ENCODE results near the gene JPH3. TPM values are rescaled to one million over a fixed set of nuclear protein-coding genes. Genes with fewer than 3 reads are reported as not detected.
"Not testable (repeated sequence)": the region's sequence is repeated elsewhere in the genome, so short reads cannot be mapped to it uniquely, and the experiment has no call there.

JPH3 gene
- polyA plus RNA-seq, 4 donors: 0.55 to 1.1 (median 0.66) TPM

DNA sequence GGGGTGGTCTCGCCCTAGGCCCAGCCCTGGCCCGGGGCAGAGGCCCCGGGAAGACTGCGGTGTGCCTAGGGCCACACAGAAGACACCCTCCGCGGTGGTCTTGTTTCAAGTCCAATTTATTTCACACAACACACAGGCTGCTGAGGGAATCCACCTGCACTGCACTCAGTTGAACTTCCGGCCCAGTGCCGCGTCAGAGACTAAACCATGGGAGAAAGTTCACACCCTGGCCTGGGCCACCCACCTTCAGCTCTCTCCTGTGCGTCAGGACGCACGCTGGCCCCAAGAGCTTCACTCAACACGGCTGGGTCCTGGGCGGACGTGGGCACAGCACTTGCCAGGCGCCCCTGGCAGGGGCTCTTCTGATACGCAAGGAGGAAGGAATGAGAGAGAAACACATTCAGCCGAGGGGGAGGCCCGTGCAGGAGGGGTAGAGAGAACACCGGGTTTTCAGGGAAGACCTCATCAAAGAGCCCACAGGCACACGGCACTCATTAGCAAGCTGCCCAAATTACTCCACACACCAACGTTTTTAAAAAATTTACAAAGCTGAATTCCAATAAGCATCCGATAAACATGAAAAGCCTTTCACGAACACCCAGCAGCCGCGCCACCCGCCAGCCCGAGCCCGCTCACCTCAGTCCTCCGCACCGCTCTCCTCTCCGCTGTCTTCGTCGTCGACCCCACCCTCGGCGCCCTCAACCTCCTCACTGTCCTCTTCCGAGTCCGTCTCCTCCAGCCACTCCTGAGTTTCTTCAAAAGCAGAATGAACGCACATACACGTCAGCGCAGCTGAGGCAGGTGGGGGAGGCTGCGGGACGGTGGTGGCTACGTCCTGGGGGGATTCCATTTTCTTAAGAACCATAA is 105.6 kb downstream of the JPH3 start:
- no peak for DNase-seq (ENCODE audit: low read depth in 4 of 4, low spot score in 3 of 4)

DNA sequence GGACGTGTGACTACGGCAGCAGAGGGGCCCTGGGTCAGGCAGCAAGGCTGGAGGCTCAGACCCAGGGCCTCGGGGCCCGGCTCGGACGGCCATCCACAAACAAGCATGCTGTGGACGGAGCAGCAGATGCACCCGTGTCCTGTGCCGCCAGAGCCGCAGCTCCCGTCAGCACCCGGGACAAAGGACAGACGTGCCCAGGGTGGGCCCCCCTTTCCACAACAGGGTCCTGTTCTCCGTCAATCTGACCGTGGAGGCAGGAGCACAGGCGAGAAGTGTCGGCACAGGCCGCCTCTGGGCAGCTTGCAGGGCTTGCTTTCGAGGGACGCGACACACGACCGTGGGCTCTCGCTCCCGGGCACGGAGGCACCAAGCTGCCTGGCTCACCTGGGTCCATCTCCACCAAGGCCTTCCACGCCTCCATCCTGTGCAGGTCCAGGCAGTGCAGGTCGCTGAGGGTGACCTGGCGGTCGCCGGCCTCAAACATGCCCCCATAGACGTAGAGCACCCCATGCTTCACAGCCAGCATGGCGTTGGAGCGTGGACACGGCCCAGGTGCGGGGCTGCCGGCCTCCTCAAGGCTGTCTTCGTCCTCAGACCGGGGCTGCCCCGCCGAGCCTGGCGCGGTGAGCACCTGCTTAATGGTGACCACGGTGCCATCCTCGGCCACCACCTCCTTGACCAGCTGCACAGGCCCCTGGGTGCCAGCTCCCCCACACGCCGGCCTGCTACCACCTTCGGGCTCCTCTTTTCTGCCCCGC is 106.8 kb downstream of the JPH3 start:
- no peak for DNase-seq (ENCODE audit: low read depth in 4 of 4, low spot score in 3 of 4)

DNA sequence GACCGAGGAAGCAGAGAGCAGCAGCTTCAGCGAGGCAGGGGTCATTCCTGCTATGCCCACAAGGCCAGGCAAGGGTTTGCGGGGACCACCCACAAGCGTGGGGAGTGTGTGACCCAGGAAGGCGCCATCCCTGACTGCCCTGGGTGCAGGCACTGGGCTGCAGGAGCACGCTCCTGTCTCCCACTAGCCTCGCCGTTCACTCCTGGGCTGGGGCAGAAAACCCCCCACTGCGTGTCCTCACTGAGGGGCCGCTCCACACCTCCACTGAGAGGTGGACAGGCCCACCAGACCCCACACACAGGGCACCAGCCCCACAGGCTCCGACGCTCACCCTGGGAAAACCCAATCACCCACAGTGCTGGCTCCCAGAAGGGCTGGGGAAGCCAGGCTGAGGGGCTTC is 107.4 kb downstream of the JPH3 start:
- DNase-seq (ENCODE audit: low read depth in 4 of 4, low spot score in 3 of 4): no peak

DNA sequence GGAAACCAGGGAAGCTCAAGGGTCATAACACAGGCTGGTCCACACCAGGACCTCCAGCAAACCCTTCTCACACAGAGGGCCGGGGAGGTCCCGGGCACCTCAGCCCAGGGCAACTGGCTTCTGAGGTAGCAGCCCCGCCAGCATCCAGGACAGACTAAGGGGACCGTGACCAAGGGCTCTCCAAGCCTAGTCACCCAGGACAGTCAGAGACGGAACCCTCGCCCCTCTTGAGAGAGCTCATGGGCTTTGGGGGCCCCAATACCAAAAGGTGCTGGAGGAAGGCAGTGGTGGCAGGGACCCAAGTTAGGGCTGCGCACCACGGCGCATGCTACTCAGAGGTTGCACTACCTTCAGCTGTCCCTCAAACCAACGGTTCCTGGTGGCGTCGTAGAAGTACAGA is 108.6 kb downstream of the JPH3 start:
- DNase-seq (ENCODE audit: low read depth in 4 of 4, low spot score in 3 of 4): no peak

DNA sequence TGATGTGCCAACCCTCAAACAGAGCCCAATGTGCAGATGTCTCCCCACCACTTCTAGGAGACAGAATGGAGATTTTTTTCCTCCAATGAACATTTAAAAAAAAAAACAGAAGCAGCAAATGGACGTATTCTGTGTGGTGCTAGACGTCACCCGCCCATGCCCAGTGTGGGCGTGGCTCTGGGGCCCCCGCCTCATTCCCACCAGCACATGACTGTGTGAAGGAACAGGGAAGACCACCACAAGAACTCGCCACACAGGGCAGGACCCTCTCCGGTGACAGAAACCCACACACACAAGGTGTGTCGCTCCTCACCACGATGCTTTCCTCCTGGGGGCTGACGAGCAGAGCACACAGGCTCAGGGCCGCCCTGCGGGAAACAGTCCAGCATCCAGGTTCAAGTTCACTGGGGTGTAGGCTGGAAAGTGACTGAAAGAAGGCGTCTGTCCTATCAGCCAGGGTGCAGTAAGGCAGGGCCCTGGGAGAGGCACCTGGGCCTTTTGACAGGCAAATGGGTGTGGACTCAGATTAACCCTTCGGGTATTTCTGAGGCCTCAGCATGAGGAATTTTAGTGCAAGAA is 110.0 kb downstream of the JPH3 start:
- no peak for DNase-seq (ENCODE audit: low read depth in 4 of 4, low spot score in 3 of 4)

DNA sequence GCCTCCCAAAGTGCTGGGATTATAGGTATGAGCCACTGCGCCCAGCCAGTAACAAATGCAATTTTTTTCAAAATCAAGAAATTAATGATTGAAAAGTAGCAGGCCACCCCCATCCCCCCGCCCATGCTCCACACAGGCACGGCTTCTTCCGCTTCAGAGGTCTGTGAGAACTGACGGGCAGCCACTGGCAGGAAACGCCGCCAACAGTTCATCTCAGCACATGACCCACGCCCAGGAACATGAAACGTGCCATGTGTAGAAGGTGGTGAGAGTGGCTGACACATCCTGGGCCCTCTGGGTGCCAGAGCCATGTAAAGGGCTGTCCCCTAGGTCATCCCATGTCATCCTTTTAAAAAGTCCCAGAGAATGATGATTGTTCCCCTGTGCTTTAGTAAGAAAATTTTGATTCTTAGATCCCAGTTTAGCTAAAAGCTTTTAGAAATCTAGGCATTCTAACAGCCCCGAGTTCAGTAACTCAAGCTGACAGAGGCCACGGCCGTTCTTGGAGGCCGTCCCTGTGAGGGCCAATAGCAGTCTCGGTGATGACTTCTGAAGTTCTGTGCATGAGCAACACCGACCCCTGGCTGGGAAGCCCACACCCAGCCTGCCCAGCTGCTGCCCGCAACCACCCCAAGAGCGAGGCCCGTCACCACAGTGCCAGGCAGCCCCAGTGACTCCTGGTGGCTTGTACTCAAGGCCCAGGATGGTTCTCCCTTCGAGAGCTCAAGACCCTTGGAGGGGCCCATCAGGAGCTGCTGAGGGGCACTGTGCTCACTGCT is 111.3 kb downstream of the JPH3 start:
- DNase-seq (ENCODE audit: low read depth in 4 of 4, low spot score in 3 of 4): no peak

DNA sequence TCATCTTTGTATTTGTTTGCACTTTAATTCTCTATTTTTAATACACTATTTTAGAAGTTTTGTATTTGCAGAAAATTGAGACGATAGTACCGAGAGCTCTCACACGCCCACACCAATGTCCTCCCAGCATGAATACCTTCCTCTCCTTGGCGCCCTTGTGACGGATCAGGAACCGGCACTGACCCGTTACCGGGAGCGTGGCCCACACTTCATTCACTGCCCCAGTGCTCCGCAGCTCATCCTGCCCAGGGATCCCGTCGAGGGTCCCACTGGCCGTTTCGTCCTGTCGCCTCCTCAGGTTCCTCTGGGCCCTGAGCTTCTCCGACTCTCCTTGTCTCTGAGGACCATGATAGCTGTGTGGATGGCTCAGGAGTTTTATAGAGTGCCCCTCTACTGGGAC is 112.9 kb downstream of the JPH3 start:
- no peak for DNase-seq (ENCODE audit: low read depth in 4 of 4, low spot score in 3 of 4)

DNA sequence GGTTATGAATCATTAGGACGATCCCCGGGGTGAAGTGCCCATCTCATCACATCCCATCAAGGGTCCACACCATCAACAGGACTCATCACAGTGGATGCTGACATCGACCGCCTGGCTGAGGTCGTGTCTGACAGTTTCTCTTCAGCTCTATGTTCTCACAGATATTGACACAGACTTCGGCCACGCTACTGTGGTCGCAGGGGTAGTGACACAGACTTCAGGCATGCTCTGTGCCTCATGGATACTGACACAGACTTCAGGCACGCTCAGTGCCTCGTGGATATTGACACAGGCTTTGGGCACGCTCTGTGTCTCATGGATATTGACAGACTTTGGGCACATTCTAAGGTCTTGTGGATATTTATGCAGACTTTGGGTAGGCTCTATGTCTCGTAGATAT is 113.3 kb downstream of the JPH3 start:
- DNase-seq (ENCODE audit: low read depth in 4 of 4, low spot score in 3 of 4): no peak

DNA sequence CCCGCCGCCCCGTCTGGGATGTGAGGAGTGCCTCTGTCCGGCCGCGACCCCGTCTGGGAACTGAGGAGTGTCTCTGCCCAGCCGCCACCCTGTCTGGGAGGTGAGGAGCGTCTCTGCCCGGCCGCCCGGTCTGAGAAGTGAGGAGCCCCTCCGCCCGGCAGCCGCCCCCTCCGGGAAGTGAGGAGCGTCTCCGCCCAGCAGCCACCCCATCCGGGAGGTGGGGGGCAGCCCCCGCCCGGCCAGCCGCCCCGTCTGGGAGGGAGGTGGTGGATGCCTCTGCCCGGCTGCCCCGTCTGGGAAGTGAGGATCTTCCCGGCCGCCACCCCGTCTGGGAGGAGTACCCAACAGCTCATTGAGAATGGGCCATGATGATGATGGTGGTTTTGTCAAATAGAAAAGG is 116.5 kb downstream of the JPH3 start:
- not testable (repeated sequence) for DNase-seq (ENCODE audit: low read depth in 4 of 4, low spot score in 3 of 4)

DNA sequence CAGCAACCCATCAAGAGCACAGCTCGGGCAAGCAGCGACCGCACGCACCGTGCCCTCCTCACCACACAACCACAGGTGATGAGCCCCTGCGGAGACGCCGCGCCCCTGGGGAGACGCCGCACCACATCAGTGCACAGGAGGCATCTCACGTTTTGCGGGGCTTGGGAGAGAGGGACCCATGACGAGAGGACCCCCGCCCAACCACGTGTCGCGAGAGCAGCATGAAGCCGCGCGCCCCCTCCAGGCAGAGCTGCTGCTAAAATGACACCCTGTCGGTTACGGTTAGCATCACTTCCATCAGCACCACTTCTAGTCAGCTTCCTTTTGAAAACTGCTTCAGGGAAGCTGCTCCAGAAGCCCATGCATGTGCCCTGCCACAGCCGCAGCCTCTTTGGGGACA is 118.1 kb downstream of the JPH3 start:
- no peak for DNase-seq (ENCODE audit: low read depth in 4 of 4, low spot score in 3 of 4)

DNA sequence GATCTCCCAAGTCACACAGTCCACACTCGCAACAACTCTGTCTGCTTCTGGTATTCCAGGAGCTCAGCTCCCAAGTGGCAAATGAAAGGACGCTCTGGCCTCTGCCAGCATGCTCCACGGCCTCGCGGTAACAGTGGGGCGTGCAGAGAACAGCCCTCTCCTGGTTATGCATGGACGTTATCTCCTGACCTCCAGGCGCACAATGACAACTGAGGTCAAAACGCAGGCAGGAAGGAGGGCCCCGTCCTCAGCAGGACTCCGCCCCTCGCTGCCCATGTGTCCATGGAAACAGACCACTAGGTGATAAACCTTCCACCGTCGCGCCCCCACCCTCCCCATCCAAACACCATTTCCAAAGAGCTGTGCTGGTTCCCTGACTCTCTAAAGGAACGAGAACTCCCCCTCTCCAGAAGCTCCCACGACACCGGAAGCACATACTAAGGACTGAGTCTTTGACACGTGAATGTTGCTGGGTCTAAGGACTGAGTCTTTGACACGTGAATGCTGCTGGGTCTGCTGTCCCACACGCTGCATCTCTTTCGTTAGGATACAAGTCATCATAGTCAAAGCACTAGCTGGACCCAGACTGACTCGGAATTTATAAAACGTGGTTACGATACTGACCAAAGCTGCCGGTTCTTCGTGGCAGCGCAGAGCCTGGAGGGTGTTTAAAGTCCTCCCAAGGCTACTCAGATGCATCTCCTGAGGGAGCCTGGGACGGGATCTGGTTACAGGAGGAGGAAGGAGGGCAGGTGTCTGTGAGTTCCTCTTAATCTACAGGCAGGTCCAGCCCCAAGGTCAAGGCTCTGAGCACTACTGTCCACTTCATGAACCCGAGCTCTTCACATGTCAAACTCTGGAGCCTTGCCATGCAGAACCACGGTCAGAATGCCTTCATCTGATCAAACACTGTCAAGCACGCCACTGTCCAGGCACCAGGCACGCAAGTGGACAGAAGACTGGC is 119.6 kb downstream of the JPH3 start:
- DNase-seq (ENCODE audit: low read depth in 4 of 4, low spot score in 3 of 4): no peak

DNA sequence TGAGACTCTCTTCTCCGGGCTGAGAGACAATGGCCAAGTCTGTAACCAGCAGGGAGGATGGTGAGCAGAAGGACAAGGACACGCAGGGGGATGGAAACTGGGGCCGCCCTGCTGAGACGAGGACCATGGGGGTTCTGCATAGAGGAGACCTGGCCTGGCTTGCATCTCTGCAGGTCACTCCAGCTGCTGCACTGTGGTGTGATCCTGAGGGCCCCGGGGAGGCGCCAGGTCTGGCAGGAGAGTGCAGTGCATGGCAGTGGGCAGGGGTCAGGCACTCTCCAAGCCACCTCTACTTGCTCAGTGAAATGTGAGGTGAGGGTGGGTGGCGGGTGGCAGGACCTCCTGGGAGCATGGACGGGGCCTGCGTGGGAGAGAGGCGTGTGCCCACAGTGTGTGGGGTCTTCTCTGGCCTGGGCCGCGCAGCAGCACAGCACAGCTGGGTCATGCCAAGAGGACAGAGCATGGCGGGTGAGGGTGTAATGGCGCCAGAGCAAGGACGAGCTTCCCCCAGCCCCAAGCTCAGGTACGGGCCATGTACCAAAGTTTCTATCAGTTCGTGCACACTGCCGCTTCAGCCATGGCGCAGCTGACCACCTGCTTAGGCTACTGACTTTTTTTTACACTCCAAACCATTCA is 120.4 kb downstream of the JPH3 start:
- no peak for DNase-seq (ENCODE audit: low read depth in 4 of 4, low spot score in 3 of 4)

DNA sequence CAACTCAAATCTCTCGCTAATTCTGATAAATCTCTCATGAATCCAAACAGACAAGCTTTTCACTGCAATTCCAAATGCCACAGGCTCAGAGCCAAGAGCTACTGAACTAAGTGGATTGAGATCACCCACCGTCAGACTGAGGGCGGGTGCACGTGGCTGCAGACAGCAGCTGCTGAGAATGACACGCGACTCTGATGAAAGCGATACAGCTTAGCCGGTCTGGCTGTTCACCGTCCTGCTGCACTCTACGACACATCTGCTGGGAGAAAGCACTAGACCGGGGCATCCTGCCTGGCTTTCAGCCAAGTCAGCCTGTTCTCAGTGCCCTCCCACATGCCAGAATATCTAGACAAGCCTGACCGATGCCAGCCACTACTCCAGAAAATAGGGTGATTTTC is 120.9 kb downstream of the JPH3 start:
- peak; percentile 75 to 89 (median 76) for DNase-seq (ENCODE audit: low read depth in 4 of 4, low spot score in 3 of 4)

DNA sequence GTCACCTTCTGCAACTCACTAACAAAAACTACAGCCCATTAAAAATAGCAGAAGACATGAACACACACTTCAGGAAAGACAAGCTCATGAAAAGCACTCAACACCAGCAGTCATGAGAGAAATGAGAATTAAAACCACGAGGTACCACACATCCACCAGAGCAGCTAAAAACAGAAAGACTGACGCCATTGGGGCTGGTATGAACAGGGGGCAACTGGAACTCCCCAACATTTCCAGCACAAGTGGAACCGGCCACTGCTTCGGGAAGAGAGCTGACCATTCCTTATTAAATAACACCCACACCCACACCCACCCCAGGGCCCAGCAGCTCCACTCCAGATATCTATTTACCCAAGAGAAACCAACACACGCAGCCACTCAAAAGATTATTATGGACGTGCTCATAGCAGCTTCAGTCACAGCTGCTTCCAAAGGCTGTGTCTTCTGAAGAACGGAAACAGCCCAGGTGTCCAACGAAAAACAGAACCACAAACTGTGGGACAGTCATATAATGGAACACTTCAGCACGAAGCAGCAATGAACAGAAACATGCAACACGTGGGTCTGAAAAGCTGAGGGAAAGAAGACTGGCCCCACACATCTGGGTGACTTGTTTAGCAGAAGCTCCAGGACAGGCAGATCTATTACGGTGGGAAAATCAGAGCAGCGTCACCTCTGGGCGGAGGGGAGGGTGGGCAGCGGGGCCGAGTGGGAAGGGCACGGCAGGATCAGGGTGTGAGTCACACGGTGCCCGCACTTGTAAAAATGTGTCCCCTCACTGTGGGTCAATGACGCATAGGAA is 122.4 kb downstream of the JPH3 start:
- DNase-seq (ENCODE audit: low read depth in 4 of 4, low spot score in 3 of 4): no peak

DNA sequence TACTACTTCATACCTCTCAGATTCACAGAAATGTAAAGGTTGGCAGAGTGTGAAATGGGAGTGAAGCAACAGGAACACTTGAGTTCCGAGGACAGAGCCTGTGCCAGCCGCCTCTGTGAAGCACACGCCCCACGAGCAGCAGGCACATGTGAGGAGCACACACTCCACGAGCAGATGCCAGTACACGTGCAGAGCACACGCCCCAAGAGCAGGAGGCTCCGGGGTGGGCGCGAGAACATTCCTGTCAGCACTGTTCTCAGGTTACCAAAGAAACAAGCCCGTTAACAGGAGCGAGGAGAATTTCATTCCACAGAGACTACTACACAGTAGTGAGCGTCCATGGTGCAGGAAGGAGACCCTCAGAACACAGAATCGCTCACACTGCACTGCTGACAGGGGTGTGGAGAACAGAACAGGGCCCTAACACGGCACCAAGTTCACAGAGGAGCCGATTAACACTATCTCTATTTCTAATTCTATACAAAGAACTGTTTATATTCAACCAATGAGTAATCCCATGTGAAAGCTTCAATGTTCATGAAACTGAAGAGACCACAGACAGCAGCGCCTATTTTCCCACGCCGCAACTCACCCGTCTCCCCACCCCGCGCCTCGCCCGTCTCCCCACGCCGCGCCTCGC is 123.4 kb downstream of the JPH3 start:
- no peak for DNase-seq (ENCODE audit: low read depth in 4 of 4, low spot score in 3 of 4)

DNA sequence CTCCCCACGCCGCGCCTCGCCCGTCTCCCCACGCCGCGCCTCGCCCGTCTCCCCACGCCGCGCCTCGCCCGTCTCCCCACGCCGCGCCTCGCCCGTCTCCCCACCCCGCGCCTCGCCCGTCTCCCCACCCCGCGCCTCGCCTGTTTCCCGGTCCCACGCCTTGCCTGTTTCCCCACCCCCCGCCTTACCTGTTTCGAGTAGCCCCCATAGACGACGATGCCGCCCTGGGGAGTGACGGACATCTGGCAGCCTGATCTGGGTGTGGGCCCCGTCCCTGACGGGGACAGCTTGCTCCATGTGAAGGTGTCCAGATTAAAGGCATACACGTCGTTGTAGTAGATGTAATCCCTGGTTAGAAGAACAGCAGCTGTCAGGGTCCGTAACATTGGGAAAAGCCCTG is 124.3 kb downstream of the JPH3 start:
- DNase-seq (ENCODE audit: low read depth in 4 of 4, low spot score in 3 of 4): not testable (repeated sequence)

DNA sequence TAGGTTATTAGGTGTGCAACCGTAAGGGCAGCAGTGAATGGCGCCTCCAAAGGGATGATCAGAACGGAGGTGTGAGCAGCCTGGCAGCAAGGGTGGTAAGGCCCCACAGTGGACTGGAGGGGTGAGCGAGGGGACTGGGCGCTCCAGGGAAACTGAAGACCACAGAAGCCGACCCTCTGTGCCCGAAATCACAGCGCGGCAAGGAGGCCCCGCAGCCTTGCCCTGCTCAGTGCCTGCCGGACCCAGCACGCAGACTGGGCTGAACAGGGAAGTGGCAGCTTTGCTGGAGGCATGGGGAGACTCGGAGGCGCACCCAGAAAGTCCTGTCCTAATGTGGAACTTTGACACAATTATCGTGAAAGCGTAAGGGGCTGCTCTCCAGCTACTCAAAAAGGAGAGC is 125.0 kb downstream of the JPH3 start:
- DNase-seq (ENCODE audit: low read depth in 4 of 4, low spot score in 3 of 4): no peak

DNA sequence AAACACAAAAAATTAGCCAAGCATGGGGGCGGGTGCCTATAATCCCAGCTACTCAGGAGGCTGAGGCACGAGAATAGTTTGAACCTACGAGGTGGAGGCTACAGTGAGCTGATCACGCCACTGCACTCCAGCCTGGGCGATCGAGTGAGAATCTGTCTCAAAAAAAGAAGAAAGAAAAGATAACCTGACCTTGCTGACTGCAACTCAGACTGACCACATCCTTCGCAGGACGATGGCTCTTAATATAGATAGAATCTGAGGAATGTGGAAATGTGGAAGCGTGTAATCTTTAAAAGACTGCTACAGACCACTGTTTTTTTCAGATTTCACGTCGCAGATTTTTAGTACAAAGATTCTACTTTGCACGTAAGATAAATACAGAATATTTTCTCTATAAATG is 125.7 kb downstream of the JPH3 start:
- DNase-seq (ENCODE audit: low read depth in 4 of 4, low spot score in 3 of 4): no peak
